BE2C (cell line): ENCODE measurements around the gene GPC5.

ENCODE experiments used
- DNase-seq: peaks from one replicate; pipeline ENCODE4 v3.0.0-alpha.2; 2020
- H3K27me3 ChIP-seq: fragments of 250-450 bp; sonication (Bioruptor Pico); 2 replicates; pipeline ENCODE4 v1.5.1; 2020; ENCODE audit warnings: mild to moderate bottlenecking
- H3K36me3 ChIP-seq: fragments of 250-450 bp; sonication (Bioruptor Pico); 2 replicates; pipeline ENCODE4 v1.5.1; 2020; ENCODE audit warnings: mild to moderate bottlenecking
- H3K4me1 ChIP-seq: fragments of 250-450 bp; sonication (Bioruptor Pico); 2 replicates; pipeline ENCODE4 v1.5.1; 2020
- H3K4me3 ChIP-seq: 2 replicates; pipeline ENCODE4 v1.5.1; 2011; ENCODE audit warnings: low read depth, low read length
- H3K9me3 ChIP-seq: fragments of 250-450 bp; sonication (Bioruptor Pico); 2 replicates; pipeline ENCODE4 v1.5.1; 2020
- TF ChIP-seq, protein P1 (sequence below): IDR thresholded peaks from 2 replicates; pipeline ENCODE4 v1.5.1; 2012; ENCODE audit warnings: mild to moderate bottlenecking, low read depth, low read length

Gene GPC5

DNA sequence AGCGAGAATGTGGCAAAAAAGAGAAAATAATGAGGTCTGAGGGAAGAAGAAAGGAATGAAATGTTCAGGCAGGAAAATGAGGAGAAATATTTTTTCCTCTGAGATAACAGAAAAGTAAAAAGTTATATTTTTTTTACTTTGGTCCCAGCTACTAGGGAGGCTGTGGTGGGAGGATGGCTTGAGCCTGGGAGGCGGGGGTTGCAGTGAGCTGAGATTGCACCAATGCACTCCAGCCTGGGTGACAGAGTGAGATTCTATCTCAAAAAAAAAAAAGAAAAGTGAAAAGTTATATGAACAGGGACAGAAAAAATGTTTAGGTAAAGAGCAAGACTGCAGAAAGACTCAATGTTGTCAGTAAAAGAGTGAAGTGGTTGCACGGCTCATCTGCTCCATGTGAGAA, 1224.5 kb downstream of the GPC5 start:
- Histone ChIP-seq H3K4me1 (no peaks in the 10 kb centered on the region), H3K9me3 (no peaks in the 10 kb centered on the region), H3K27me3 (no peaks in the 10 kb centered on the region), H3K4me3 (no peak overlapping the region), H3K36me3 (no peaks in the 10 kb centered on the region)
- no peak for DNase-seq
- TF ChIP-seq, protein P1, sequence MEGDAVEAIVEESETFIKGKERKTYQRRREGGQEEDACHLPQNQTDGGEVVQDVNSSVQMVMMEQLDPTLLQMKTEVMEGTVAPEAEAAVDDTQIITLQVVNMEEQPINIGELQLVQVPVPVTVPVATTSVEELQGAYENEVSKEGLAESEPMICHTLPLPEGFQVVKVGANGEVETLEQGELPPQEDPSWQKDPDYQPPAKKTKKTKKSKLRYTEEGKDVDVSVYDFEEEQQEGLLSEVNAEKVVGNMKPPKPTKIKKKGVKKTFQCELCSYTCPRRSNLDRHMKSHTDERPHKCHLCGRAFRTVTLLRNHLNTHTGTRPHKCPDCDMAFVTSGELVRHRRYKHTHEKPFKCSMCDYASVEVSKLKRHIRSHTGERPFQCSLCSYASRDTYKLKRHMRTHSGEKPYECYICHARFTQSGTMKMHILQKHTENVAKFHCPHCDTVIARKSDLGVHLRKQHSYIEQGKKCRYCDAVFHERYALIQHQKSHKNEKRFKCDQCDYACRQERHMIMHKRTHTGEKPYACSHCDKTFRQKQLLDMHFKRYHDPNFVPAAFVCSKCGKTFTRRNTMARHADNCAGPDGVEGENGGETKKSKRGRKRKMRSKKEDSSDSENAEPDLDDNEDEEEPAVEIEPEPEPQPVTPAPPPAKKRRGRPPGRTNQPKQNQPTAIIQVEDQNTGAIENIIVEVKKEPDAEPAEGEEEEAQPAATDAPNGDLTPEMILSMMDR, result no peak

DNA sequence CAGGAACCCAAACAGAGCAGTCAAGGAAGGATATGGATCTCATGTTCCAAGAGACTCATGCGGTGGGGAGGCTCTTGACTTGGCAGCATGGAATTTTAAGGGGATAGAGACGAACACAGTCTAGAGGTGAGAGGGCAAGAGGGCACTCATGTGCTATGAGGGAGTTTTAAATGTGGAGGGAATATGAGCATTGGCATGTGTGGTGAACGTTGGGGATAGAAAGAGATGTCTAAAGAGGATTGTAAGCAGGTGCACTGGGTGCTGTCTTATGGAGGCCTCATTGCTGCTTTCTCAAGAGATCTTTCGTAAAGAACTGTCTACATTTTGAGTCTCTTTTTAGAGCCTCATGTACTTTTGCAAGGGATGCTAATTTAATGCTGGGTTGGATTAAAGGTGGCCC, 1227.9 kb downstream of the GPC5 start:
- Histone ChIP-seq H3K4me1 (no peaks in the 10 kb centered on the region), H3K4me3 (no peak overlapping the region), H3K9me3 (no peaks in the 10 kb centered on the region), H3K36me3 (no peaks in the 10 kb centered on the region), H3K27me3 (no peaks in the 10 kb centered on the region)
- DNase-seq, result no peak
- TF ChIP-seq, protein P1, result no peak

DNA sequence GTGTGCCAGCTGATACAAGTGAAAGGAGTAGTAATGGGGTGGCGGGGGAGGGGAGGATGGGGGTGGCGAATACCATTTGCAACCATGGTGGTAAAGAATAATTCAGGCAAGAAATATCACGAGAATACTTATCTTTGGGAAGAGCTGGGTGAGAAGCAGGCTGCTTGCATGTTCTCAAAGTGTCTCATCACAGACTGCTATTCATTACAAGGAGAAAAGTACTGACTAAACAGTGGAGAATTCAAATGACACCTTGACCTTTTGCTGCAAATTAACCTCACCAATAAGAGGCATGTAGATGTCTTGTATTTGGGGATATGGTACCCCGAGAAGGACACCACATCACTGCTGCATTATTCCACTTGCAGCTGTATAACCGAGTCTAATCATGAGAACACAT, 1242.5 kb downstream of the GPC5 start:
- TF ChIP-seq, protein P1, result no peak

DNA sequence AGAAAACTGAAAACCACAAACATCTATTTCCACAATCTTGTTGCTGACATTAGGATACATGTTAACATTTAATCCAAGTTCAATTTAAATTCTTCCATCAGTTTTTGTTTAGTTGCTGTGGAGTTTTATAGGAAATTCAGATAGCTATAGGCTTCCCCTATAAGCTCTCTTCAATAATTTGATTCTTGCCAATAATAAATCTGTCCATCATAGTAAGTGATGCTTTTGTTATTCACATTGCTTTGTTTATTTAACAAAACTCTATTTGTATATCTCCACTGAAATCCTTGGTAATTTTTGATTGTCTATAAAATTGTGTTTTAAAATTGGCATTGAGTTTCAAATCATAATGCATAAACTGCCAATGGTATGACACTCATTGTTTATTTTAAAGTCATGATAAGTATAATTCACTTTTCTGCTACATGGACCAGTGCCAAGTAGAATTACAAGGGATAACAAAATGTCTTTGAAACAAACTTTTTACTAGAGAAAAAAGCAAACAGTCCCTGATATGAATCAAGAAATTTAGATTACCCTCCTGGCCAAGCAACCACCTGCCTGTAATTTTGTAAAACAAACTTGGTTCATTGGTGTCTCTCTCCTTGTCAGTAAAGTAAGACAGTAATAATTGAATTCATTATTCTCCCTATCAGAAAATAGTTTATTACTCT, 1250.9 kb downstream of the GPC5 start:
- no peak overlapping the region for H3K4me3 ChIP-seq
- no peak for DNase-seq
- H3K9me3 ChIP-seq, result no peaks in the 10 kb centered on the region
- no peaks in the 10 kb centered on the region for H3K4me1 ChIP-seq
- no peaks in the 10 kb centered on the region for H3K27me3 ChIP-seq
- no peaks in the 10 kb centered on the region for H3K36me3 ChIP-seq
- TF ChIP-seq, protein P1, result no peak

More for the DNA sequence above, 1242.5 kb downstream of the GPC5 start:
- Histone ChIP-seq H3K4me3 (no peak overlapping the region), H3K9me3 (no peaks in the 10 kb centered on the region), H3K27me3 (no peaks in the 10 kb centered on the region), H3K4me1 (no peaks in the 10 kb centered on the region), H3K36me3 (no peaks in the 10 kb centered on the region)
- DNase-seq, result no peak

DNA sequence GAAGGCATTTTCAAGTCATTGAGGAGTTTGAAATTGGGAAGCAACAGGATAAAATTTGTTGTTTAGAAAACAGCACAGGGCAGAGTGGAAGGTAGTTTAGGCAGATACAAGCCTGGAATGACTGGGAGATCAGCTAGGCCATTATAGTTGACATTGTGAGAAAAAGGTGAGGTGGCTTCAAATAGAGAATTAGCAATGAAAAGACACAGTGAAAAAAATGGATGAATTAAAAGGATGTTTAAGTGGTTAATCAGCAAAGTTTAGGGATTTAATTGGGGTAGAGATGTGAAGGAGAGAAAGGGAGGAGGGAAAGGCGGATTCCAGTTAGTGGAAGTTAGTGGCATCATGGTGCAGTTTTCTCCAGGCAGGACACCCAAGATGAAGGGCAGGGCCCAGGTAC, 1257.7 kb downstream of the GPC5 start:
- H3K4me3 ChIP-seq, result no peak overlapping the region
- TF ChIP-seq, protein P1, result no peak
- H3K9me3 ChIP-seq, result no peaks in the 10 kb centered on the region
- H3K27me3 ChIP-seq, result no peaks in the 10 kb centered on the region
- no peaks in the 10 kb centered on the region for H3K4me1 ChIP-seq
- H3K36me3 ChIP-seq, result no peaks in the 10 kb centered on the region
- DNase-seq, result no peak

DNA sequence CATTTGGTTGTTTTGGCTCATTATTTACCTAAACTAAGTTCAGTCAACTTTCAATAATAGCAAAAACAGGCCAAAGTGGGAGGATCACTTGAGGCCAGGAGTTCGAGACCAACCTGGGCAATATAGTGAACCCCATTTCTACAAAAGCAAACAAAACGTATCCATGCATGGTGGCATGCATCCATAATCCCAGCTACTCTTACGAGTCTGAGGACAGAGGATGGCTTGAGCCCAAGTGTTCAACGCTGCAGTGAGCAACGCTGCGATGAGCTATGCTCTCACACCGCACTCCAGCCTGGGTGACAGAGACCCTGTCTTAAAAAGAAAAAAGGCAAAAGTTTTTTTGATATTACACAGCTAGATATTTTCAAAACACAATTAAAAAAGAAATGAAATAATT, 1258.2 kb downstream of the GPC5 start:
- TF ChIP-seq, protein P1, result no peak
- Histone ChIP-seq H3K4me1 (no peaks in the 10 kb centered on the region), H3K4me3 (no peak overlapping the region), H3K9me3 (no peaks in the 10 kb centered on the region), H3K27me3 (no peaks in the 10 kb centered on the region), H3K36me3 (no peaks in the 10 kb centered on the region)
- no peak for DNase-seq
